Parathyroid adenoma (tissue), 2 donors: ENCODE measurements around the gene NUDT9.
"Not testable (repeated sequence)": the region's sequence is repeated elsewhere in the genome, so short reads cannot be mapped to it uniquely, and the experiment has no call there.

Experiments used
- H2AFZ ChIP-seq: fragments of 300-600 bp; sonication (generic); one replicate; pipeline ENCODE4 v1.7.0; 2017; ENCODE audit warnings: antibody characterized with exemption, mild to moderate bottlenecking
- H3K27ac ChIP-seq: fragments of 300-600 bp; sonication (generic); one replicate; pipeline ENCODE4 v1.7.0; 2017
- H3K27me3 ChIP-seq: fragments of 300-600 bp; sonication (generic); one replicate; pipeline ENCODE4 v1.7.0; 2017; ENCODE audit warnings: low read length; ENCODE audit not compliant: control insufficient read depth, insufficient read depth
- H3K36me3 ChIP-seq: fragments of 300-600 bp; sonication (generic); one replicate; pipeline ENCODE4 v1.7.0; 2017; ENCODE audit warnings: low read length; ENCODE audit not compliant: control insufficient read depth, insufficient read depth
- H3K4me1 ChIP-seq: fragments of 300-600 bp; sonication (generic); one replicate; pipeline ENCODE4 v1.7.0; 2017; ENCODE audit warnings: control low read depth
- H3K4me2 ChIP-seq: fragments of 300-600 bp; sonication (generic); one replicate; pipeline ENCODE4 v1.7.0; 2017; ENCODE audit warnings: low read length
- H3K4me3 ChIP-seq: fragments of 300-600 bp; sonication (generic); one replicate; pipeline ENCODE4 v1.7.0; 2017; ENCODE audit warnings: low read depth, low read length
- H3K79me2 ChIP-seq: fragments of 300-600 bp; sonication (generic); one replicate; pipeline ENCODE4 v1.7.0; 2017; ENCODE audit warnings: control low read depth
- H3K9ac ChIP-seq: fragments of 300-600 bp; sonication (generic); one replicate; pipeline ENCODE4 v1.7.0; 2017; ENCODE audit warnings: mild to moderate bottlenecking
- H3K9me3 ChIP-seq: fragments of 300-600 bp; sonication (generic); one replicate; pipeline ENCODE4 v1.7.0; 2017; ENCODE audit warnings: low read length; ENCODE audit not compliant: control insufficient read depth
- CTCF ChIP-seq: fragments of 300-600 bp; sonication (generic); IDR thresholded peaks from one replicate; pipeline ENCODE4 v1.7.0; 2017; ENCODE audit warnings: antibody characterized with exemption, mild to moderate bottlenecking
- donor health status: primary hyperparathyroidism.

NUDT9 gene

GRCh38 chr4:87399954-87400353 lies 22.4 kb upstream of the NUDT9 start:
- Histone ChIP-seq H3K79me2 (no peaks in the 10 kb centered on the region), H3K9ac (no peak overlapping the region), H2AFZ (no peak overlapping the region), H3K36me3 (no peaks in the 10 kb centered on the region), H3K4me1 (no peaks in the 10 kb centered on the region), H3K9me3 (no peaks in the 10 kb centered on the region), H3K27me3 (no peaks in the 10 kb centered on the region), H3K4me3 (no peak overlapping the region), H3K27ac (no peak overlapping the region), H3K4me2 (no peak overlapping the region)
- no peak for TF ChIP-seq CTCF

GRCh38 chr4:87403732-87404131 lies 18.6 kb upstream of the NUDT9 start:
- H3K36me3 ChIP-seq, H3K27me3 ChIP-seq, H2AFZ ChIP-seq, H3K9ac ChIP-seq, H3K27ac ChIP-seq, H3K4me2 ChIP-seq, H3K79me2 ChIP-seq, H3K4me3 ChIP-seq, H3K9me3 ChIP-seq, H3K4me1 ChIP-seq: not testable (repeated sequence)

GRCh38 chr4:87405211-87405820 lies 17.1 kb upstream of the NUDT9 start:
- Histone ChIP-seq H3K9ac (no peak overlapping the region), H3K79me2 (no peaks in the 10 kb centered on the region), H3K9me3 (no peaks in the 10 kb centered on the region), H3K27ac (no peak overlapping the region), H3K4me2 (no peak overlapping the region), H3K4me3 (no peak overlapping the region), H3K36me3 (no peaks in the 10 kb centered on the region), H3K27me3 (no peaks in the 10 kb centered on the region), H2AFZ (no peak overlapping the region), H3K4me1 (no peaks in the 10 kb centered on the region)
- no peak for TF ChIP-seq CTCF

- Histone ChIP-seq H3K36me3 (no peaks in the 10 kb centered on the region), H3K4me1 (no peaks in the 10 kb centered on the region), H3K9me3 (no peaks in the 10 kb centered on the region), H3K27ac (no peak overlapping the region), H3K4me3 (no peak overlapping the region), H3K9ac (no peak overlapping the region), H3K27me3 (no peaks in the 10 kb centered on the region), H2AFZ (no peak overlapping the region), H3K4me2 (no peak overlapping the region), H3K79me2 (no peaks in the 10 kb centered on the region)
- no peak for TF ChIP-seq CTCF
Observed at GRCh38 chr4:87406462-87406861, 15.9 kb upstream of the NUDT9 start.

GRCh38 chr4:87406902-87407301 lies 15.5 kb upstream of the NUDT9 start:
- H3K9me3 ChIP-seq, H3K79me2 ChIP-seq, H3K4me2 ChIP-seq, H3K36me3 ChIP-seq, H3K27me3 ChIP-seq, H3K9ac ChIP-seq, H3K27ac ChIP-seq, H3K4me1 ChIP-seq, H3K4me3 ChIP-seq, H2AFZ ChIP-seq: not testable (repeated sequence)

GRCh38 chr4:87409420-87409939 lies 12.9 kb upstream of the NUDT9 start:
- no peak overlapping the region for H3K9ac ChIP-seq
- no peak overlapping the region for H3K4me2 ChIP-seq
- H3K27ac ChIP-seq: no peak overlapping the region

More at GRCh38 chr4:87409420-87409939, 12.9 kb upstream of the NUDT9 start:
- no peaks in the 10 kb centered on the region for H3K79me2 ChIP-seq
- H3K27me3 ChIP-seq: no peaks in the 10 kb centered on the region
- no peaks in the 10 kb centered on the region for H3K9me3 ChIP-seq
- no peak for TF ChIP-seq CTCF
- no peaks in the 10 kb centered on the region for H3K36me3 ChIP-seq
- no peaks in the 10 kb centered on the region for H3K4me1 ChIP-seq
- no peak overlapping the region for H3K4me3 ChIP-seq
- H2AFZ ChIP-seq: no peak overlapping the region
